ENCODE measurements around the gene MAGI1. TPM values are rescaled to one million over a fixed set of nuclear protein-coding genes. Genes with fewer than 3 reads are reported as not detected.

Gene MAGI1
- polyA plus RNA-seq, 1 of the 3 experiments (the other 2 are of a cell fraction): 10.3 TPM

- peaks cover 0 to 12% of the 10 kb centered on the region in 2 experiments; a peak in 1 of 4 replicates for H3K4me1 ChIP-seq (ENCODE audit: control insufficient read depth in 1 of 2, insufficient read depth in 2 of 2, low read depth in 1 of 2, low read length in 1 of 2)
- H2AFZ ChIP-seq (ENCODE audit: low read depth): no peak overlapping the region
- no peaks in the 10 kb centered on the region; the same call in 1 of the 2 replicates for H4K20me1 ChIP-seq (ENCODE audit: insufficient read depth)
- H3F3A ChIP-seq (replicated peaks; ENCODE audit: insufficient read depth): no peaks in the 10 kb centered on the region
- H3K36me3 ChIP-seq (replicated peaks in 1 of 2; ENCODE audit: control insufficient read depth in 1 of 2, insufficient read depth in 2 of 2, low read length in 1 of 2): no peaks in the 10 kb centered on the region
- H3K4me3 ChIP-seq (ENCODE audit: low read depth in 2 of 2, low read length in 1 of 2): no peak overlapping the region
- TF ChIP-seq FOSL2 (IDR thresholded peaks at IDR 0.05; ENCODE audit: borderline replicate concordance, low read depth) (no peak), IRF3 (IDR thresholded peaks at IDR 0.05; ENCODE audit: low read depth, low read length) (no peak), RCOR1 (IDR thresholded peaks at IDR 0.05; ENCODE audit: low read length) (no peak), MXI1 (IDR thresholded peaks at IDR 0.05; ENCODE audit: low read depth, low read length) (no peak), RFX5 (IDR thresholded peaks at IDR 0.05; ENCODE audit: low read length) (no peak), JUND (IDR thresholded peaks at IDR 0.05) (no peak), MEF2A (IDR thresholded peaks at IDR 0.05; ENCODE audit: borderline replicate concordance, low read depth) (no peak), SMC3 (IDR thresholded peaks at IDR 0.05; ENCODE audit: low read depth, low read length) (no peak), FOXJ3 (CRISPR knock-in tag; IDR thresholded peaks at IDR 0.05) (no peak), GABPA (IDR thresholded peaks at IDR 0.05; ENCODE audit: low read depth) (no peak)
- no peak overlapping the region for H3K4me2 ChIP-seq
- ChIA-PET CTCF (interaction anchor here (0.9 to 1.6 kb wide), 2 partner anchors 64 to 381 kb away, joined by 3 to 4 read pairs; no protein-coding TSS in a partner anchor), POLR2A (no interaction called here)
- no peak overlapping the region for H3K27ac ChIP-seq (ENCODE audit: low read depth in 2 of 2, low read length in 1 of 2)
- H3K9me2 ChIP-seq: no peaks in the 10 kb centered on the region
- no peak overlapping the region for H3K9ac ChIP-seq
- peaks cover 11% of the 10 kb centered on the region for H3K79me2 ChIP-seq (ENCODE audit: insufficient read depth)
- 96% methylated on average over 8 of the region's 8 CpGs for WGBS (ENCODE audit: low lambda C conversion rate)
- DNase-seq: no peak
- H3K27me3 ChIP-seq (ENCODE audit: insufficient read depth): no peaks in the 10 kb centered on the region
- H3K9me3 ChIP-seq: no peaks in the 10 kb centered on the region
Measured at GRCh38 chr3:65814845-65815578, 223.7 kb downstream of the MAGI1 start.

- Histone ChIP-seq H3K79me2 (ENCODE audit: insufficient read depth) (peaks cover 14% of the 10 kb centered on the region), H3K9ac (no peak overlapping the region), H3K4me2 (no peak overlapping the region), H3K4me3 (ENCODE audit: low read depth in 2 of 2, low read length in 1 of 2) (no peak overlapping the region), H3K9me3 (0 out of 2 replicates have a peak, but pooled peaks cover 2% of the 10 kb centered on the region), H3K4me1 (ENCODE audit: control insufficient read depth in 1 of 2, insufficient read depth in 2 of 2, low read depth in 1 of 2, low read length in 1 of 2) (peaks cover 0 to 12% of the 10 kb centered on the region in 2 experiments; a peak in 1 of 4 replicates), H3K9me2 (no peaks in the 10 kb centered on the region), H3K36me3 (replicated peaks in 1 of 2; ENCODE audit: control insufficient read depth in 1 of 2, insufficient read depth in 2 of 2, low read length in 1 of 2) (no peaks in the 10 kb centered on the region), H2AFZ (ENCODE audit: low read depth) (no peak overlapping the region), H4K20me1 (ENCODE audit: insufficient read depth) (no peaks in the 10 kb centered on the region; the same call in 1 of the 2 replicates), H3F3A (replicated peaks; ENCODE audit: insufficient read depth) (no peaks in the 10 kb centered on the region), H3K27me3 (ENCODE audit: insufficient read depth) (no peaks in the 10 kb centered on the region), H3K27ac (ENCODE audit: low read depth in 2 of 2, low read length in 1 of 2) (peak overlapping the region in 1 of 2 experiments; percentile 8; a peak in 1 of 4 replicates)
- no peak for DNase-seq
- ChIA-PET CTCF (interaction anchor here (1.2 kb wide), 1 partner anchor 24 kb away, joined by 3 read pairs; no protein-coding TSS in a partner anchor), POLR2A (no interaction called here)
- 77% methylated on average over 8 of the region's 8 CpGs for WGBS (ENCODE audit: low lambda C conversion rate)
- TF ChIP-seq NRF1 (IDR thresholded peaks at IDR 0.05; ENCODE audit: low read depth, low read length): no peak
- no peak for TF ChIP-seq SMC3 (IDR thresholded peaks at IDR 0.05; ENCODE audit: low read depth, low read length)
- no peak for TF ChIP-seq IRF3 (IDR thresholded peaks at IDR 0.05; ENCODE audit: low read depth, low read length)
- no peak for TF ChIP-seq REST (IDR thresholded peaks at IDR 0.05; ENCODE audit: low read depth, low read length)
- no peak for TF ChIP-seq USF2 (IDR thresholded peaks at IDR 0.05; ENCODE audit: borderline replicate concordance, low read depth, low read length)
- no peak for TF ChIP-seq RCOR1 (IDR thresholded peaks at IDR 0.05; ENCODE audit: low read length)
- no peak for TF ChIP-seq CHD2 (IDR thresholded peaks at IDR 0.05; ENCODE audit: low read length, partially characterized antibody)
- no peak for TF ChIP-seq MEF2A (IDR thresholded peaks at IDR 0.05; ENCODE audit: borderline replicate concordance, low read depth)
- TF ChIP-seq SIN3A (IDR thresholded peaks at IDR 0.05; ENCODE audit: borderline replicate concordance, low read depth, low read length): no peak
- no peak for TF ChIP-seq ELF1 (IDR thresholded peaks at IDR 0.05)
- TF ChIP-seq USF1 (IDR thresholded peaks at IDR 0.05; ENCODE audit: borderline replicate concordance, low read depth): no peak
Measured at GRCh38 chr3:65811892-65812291, 226.8 kb downstream of the MAGI1 start.

Measured in SK-N-SH (cell line).